Neuronal stem cell (in vitro differentiated cells): ENCODE measurements around the gene TMIGD3.

Experiments
- DNase-seq: peaks from one replicate; pipeline ENCODE4 v3.0.0-alpha.2; 2013; ENCODE audit warnings: low spot score
- H2AFZ ChIP-seq: one replicate; pipeline ENCODE4 v1.6.1; 2013; ENCODE audit warnings: mild to moderate bottlenecking, low read length, inconsistent platforms
- H2AK5ac ChIP-seq: 2 replicates; pipeline ENCODE4 v1.6.1; 2013; ENCODE audit warnings: low read depth, mild to moderate bottlenecking, inconsistent platforms, low read length, moderate library complexity, mixed read lengths
- H2BK120ac ChIP-seq: 2 replicates; pipeline ENCODE4 v1.6.1; 2013; ENCODE audit warnings: low read depth, mild to moderate bottlenecking, inconsistent platforms, low read length, moderate library complexity, mixed read lengths
- H2BK12ac ChIP-seq: one replicate; pipeline ENCODE4 v1.6.1; 2013; ENCODE audit warnings: low read length, inconsistent platforms
- H2BK15ac ChIP-seq: 2 replicates; pipeline ENCODE4 v1.6.1; 2013; ENCODE audit warnings: mild to moderate bottlenecking, low read length, inconsistent platforms, mixed read lengths
- H2BK5ac ChIP-seq: one replicate; pipeline ENCODE4 v1.6.1; 2013; ENCODE audit warnings: inconsistent platforms, mild to moderate bottlenecking, low read length, moderate library complexity
- H3K14ac ChIP-seq: one replicate; pipeline ENCODE4 v1.6.1; 2013; ENCODE audit warnings: low read length, inconsistent platforms
- H3K18ac ChIP-seq: 2 replicates; pipeline ENCODE4 v1.6.1; 2013; ENCODE audit warnings: low read length, inconsistent platforms
- H3K23ac ChIP-seq: 2 replicates; pipeline ENCODE4 v1.6.1; 2013; ENCODE audit warnings: low read depth, mild to moderate bottlenecking, mixed read lengths, low read length, inconsistent platforms; ENCODE audit not compliant: poor library complexity
- H3K27ac ChIP-seq: replicated peaks from 3 replicates; pipeline ENCODE4 v1.5.1; 2013; ENCODE audit warnings: low read length, inconsistent platforms
- H3K27me3 ChIP-seq, 3 experiments: 2 replicates each; pipeline ENCODE4 v1.6.1; 2013; ENCODE audit warnings: low read length in 3 of 3, mild to moderate bottlenecking in 2 of 3, inconsistent platforms in 1 of 3, low read depth in 1 of 3, mixed read lengths in 1 of 3, moderate library complexity in 1 of 3; ENCODE audit not compliant: control insufficient read depth in 3 of 3, insufficient read depth in 3 of 3
- H3K36me3 ChIP-seq, 2 donors: replicated peaks in 1 of 2; 2 replicates each; pipeline ENCODE4 v1.6.1; 2013; ENCODE audit warnings: low read length in 2 of 2; ENCODE audit not compliant: control insufficient read depth in 2 of 2, insufficient read depth in 2 of 2
- H3K4ac ChIP-seq: 2 replicates; pipeline ENCODE4 v1.6.1; 2013; ENCODE audit warnings: inconsistent platforms, mild to moderate bottlenecking, low read length, moderate library complexity
- H3K4me1 ChIP-seq, 2 donors: 1 replicate in 1 of 2; 2 replicates in 1 of 2; pipeline ENCODE4 v1.6.1; 2013; ENCODE audit warnings: low read length in 2 of 2, low read depth in 1 of 2; ENCODE audit not compliant: control insufficient read depth in 2 of 2, insufficient read depth in 1 of 2
- H3K4me2 ChIP-seq: one replicate; pipeline ENCODE4 v1.6.1; 2013; ENCODE audit warnings: mild to moderate bottlenecking, low read length, inconsistent platforms; ENCODE audit not compliant: insufficient read depth, poor library complexity, severe bottlenecking
- H3K4me3 ChIP-seq, 2 donors: 2 replicates each; pipeline ENCODE4 v1.5.1; 2013; ENCODE audit warnings: low read length in 2 of 2, mild to moderate bottlenecking in 2 of 2, inconsistent platforms in 1 of 2, moderate library complexity in 1 of 2
- H3K79me1 ChIP-seq: one replicate; pipeline ENCODE4 v1.6.1; 2013; ENCODE audit warnings: low read depth, mild to moderate bottlenecking, inconsistent platforms, low read length, moderate library complexity
- H3K9ac ChIP-seq: one replicate; pipeline ENCODE4 v1.6.1; 2013; ENCODE audit warnings: mild to moderate bottlenecking, low read depth, low read length, inconsistent platforms; ENCODE audit not compliant: poor library complexity
- H3K9me3 ChIP-seq, 2 donors: replicated peaks in 1 of 2; 2 replicates each; pipeline versions ENCODE3 to v1.6.1; 2013; ENCODE audit warnings: low read length in 2 of 2, mild to moderate bottlenecking in 2 of 2, inconsistent platforms in 1 of 2, low read depth in 1 of 2, mixed read lengths in 1 of 2, moderate library complexity in 1 of 2; ENCODE audit not compliant: control insufficient read depth in 2 of 2, insufficient read depth in 1 of 2
- H4K8ac ChIP-seq: one replicate; pipeline ENCODE4 v1.6.1; 2013; ENCODE audit warnings: low read depth, mild to moderate bottlenecking, inconsistent platforms, low read length, moderate library complexity
- H4K91ac ChIP-seq: one replicate; pipeline ENCODE4 v1.6.1; 2013; ENCODE audit warnings: low read length, low read depth, mild to moderate bottlenecking, inconsistent platforms; ENCODE audit not compliant: poor library complexity
- WGBS, 2 donors: extraction: QIAGEN DNeasy Blood & Tissue Kit; methylation state at CpG; one replicate each; pipeline ENCODE4 v1.1.7; 2013; ENCODE audit warnings: missing lambda C conversion rate in 2 of 2, mixed read lengths in 1 of 2; ENCODE audit not compliant: insufficient read length in 2 of 2, insufficient replicate concordance in 1 of 2; ENCODE audit errors: extremely low coverage in 2 of 2; 5-methylcytosine and 5-hydroxymethylcytosine counted together

TMIGD3 gene

GRCh38 chr1:111471538-111471937, 31.9 kb downstream of the TMIGD3 start:
- Histone ChIP-seq H3K23ac (no peak overlapping the region), H3K4ac (no peak overlapping the region), H3K27ac (no peak overlapping the region), H3K79me1 (no peaks in the 10 kb centered on the region), H3K4me3 (no peak overlapping the region), H4K91ac (no peak overlapping the region), H2AFZ (no peak overlapping the region), H2BK5ac (no peak overlapping the region), H3K18ac (no peak overlapping the region), H3K14ac (no peak overlapping the region), H2BK12ac (no peak overlapping the region), H2AK5ac (no peak overlapping the region), H3K4me1 (no peaks in the 10 kb centered on the region), H3K36me3 (peaks cover 1 to 19% of the 10 kb centered on the region in 2 donors), H4K8ac (no peak overlapping the region), H3K9ac (no peak overlapping the region), H2BK120ac (no peak overlapping the region), H3K27me3 (no peaks in the 10 kb centered on the region), H2BK15ac (no peak overlapping the region), H3K4me2 (no peak overlapping the region), H3K9me3 (no peaks in the 10 kb centered on the region)
- WGBS, 2 donors = no CpG with 5 or more reads among the region's 3 CpGs
- no peak for DNase-seq

- Histone ChIP-seq H2AFZ (no peak overlapping the region), H2AK5ac (no peak overlapping the region), H3K9me3 (no peaks in the 10 kb centered on the region), H4K91ac (no peak overlapping the region), H2BK15ac (no peak overlapping the region), H3K23ac (no peak overlapping the region), H2BK12ac (no peak overlapping the region), H3K27me3 (no peaks in the 10 kb centered on the region), H4K8ac (no peak overlapping the region), H3K4me3 (no peak overlapping the region), H2BK120ac (no peak overlapping the region), H3K27ac (no peak overlapping the region), H3K4ac (no peak overlapping the region), H3K14ac (no peak overlapping the region), H3K79me1 (no peaks in the 10 kb centered on the region), H3K9ac (no peak overlapping the region), H3K4me2 (no peak overlapping the region), H3K36me3 (peaks cover 1 to 19% of the 10 kb centered on the region in 2 donors), H3K18ac (no peak overlapping the region), H2BK5ac (no peak overlapping the region), H3K4me1 (no peaks in the 10 kb centered on the region)
- no peak for DNase-seq
- no CpG with 5 or more reads among the region's 3 CpGs for WGBS, 2 donors
Measured at GRCh38 chr1:111471012-111471411, 32.4 kb downstream of the TMIGD3 start.

- H4K8ac ChIP-seq = no peak overlapping the region
- no peak overlapping the region for H3K14ac ChIP-seq
- H3K9me3 ChIP-seq = no peaks in the 10 kb centered on the region
- H3K79me1 ChIP-seq = no peaks in the 10 kb centered on the region
- peaks cover 1 to 19% of the 10 kb centered on the region in 2 donors for H3K36me3 ChIP-seq
- no peaks in the 10 kb centered on the region for H3K4me1 ChIP-seq
- no peak overlapping the region for H4K91ac ChIP-seq
- H3K4me2 ChIP-seq = no peak overlapping the region
- no peak overlapping the region for H2BK120ac ChIP-seq
- no peak for DNase-seq
- no peak overlapping the region for H2BK15ac ChIP-seq
- H3K23ac ChIP-seq = no peak overlapping the region
- H3K9ac ChIP-seq = no peak overlapping the region
- H3K18ac ChIP-seq = no peak overlapping the region
- H2AK5ac ChIP-seq = no peak overlapping the region
- H2AFZ ChIP-seq = no peak overlapping the region
- no peak overlapping the region for H3K4ac ChIP-seq
- no peak overlapping the region for H3K27ac ChIP-seq
- no CpG with 5 or more reads among the region's 5 CpGs for WGBS, 2 donors
- H2BK12ac ChIP-seq = no peak overlapping the region
- no peak overlapping the region for H2BK5ac ChIP-seq
- H3K27me3 ChIP-seq = no peaks in the 10 kb centered on the region
- H3K4me3 ChIP-seq = no peak overlapping the region
Measured at GRCh38 chr1:111470596-111470995, 32.8 kb downstream of the TMIGD3 start.

- Histone ChIP-seq H3K23ac (no peak overlapping the region), H3K4me3 (no peak overlapping the region), H2AK5ac (no peak overlapping the region), H4K8ac (no peak overlapping the region), H3K4me2 (no peak overlapping the region), H2BK5ac (no peak overlapping the region), H3K9me3 (no peaks in the 10 kb centered on the region), H2BK15ac (no peak overlapping the region), H2AFZ (no peak overlapping the region), H3K14ac (no peak overlapping the region), H2BK12ac (no peak overlapping the region), H3K27ac (no peak overlapping the region), H3K79me1 (no peaks in the 10 kb centered on the region), H3K27me3 (no peaks in the 10 kb centered on the region), H3K18ac (no peak overlapping the region), H4K91ac (no peak overlapping the region), H3K36me3 (peaks cover 1 to 19% of the 10 kb centered on the region in 2 donors), H3K4ac (no peak overlapping the region), H2BK120ac (no peak overlapping the region), H3K9ac (no peak overlapping the region), H3K4me1 (no peaks in the 10 kb centered on the region)
- DNase-seq = no peak
Measured at GRCh38 chr1:111469539-111469938, 33.9 kb downstream of the TMIGD3 start.
